Natural killer cell (primary cell): ENCODE measurements around the gene ABCA10. TPM values are rescaled to one million over a fixed set of nuclear protein-coding genes. Genes with fewer than 3 reads are reported as not detected.

Source experiments
- ATAC-seq, 3 donors: fragments of 150-1000 bp in 2 of 3; fragments of 200-7000 bp in 1 of 3; cut with Tn5 transposase; 1 replicate in 1 of 3; 2 replicates in 2 of 3; pipeline ENCODE4 v1.10.0; 2021; ENCODE audit warnings: mild to moderate bottlenecking in 2 of 3, moderate library complexity in 2 of 3
- DNase-seq, 2 donors: peaks; one replicate each; pipeline versions ENCODE4 v3.0.0 to v3.0.0-alpha.2; 2013 to 2021; ENCODE audit warnings: mixed read lengths in 1 of 2
- H3K27ac ChIP-seq: one replicate; pipeline ENCODE4 v1.5.1; 2013; ENCODE audit warnings: mild to moderate bottlenecking, low read length
- H3K27me3 ChIP-seq: one replicate; pipeline ENCODE4 v1.6.1; 2013; ENCODE audit warnings: low read length; ENCODE audit not compliant: control insufficient read depth, insufficient read depth
- H3K36me3 ChIP-seq: one replicate; pipeline ENCODE4 v1.6.1; 2013; ENCODE audit warnings: low read length; ENCODE audit not compliant: control insufficient read depth, insufficient read depth
- H3K4me1 ChIP-seq: one replicate; pipeline ENCODE4 v1.6.1; 2013; ENCODE audit warnings: low read length; ENCODE audit not compliant: control insufficient read depth, insufficient read depth
- H3K4me3 ChIP-seq: one replicate; pipeline ENCODE4 v1.5.1; 2013; ENCODE audit warnings: low read length
- H3K9me3 ChIP-seq: one replicate; pipeline ENCODE4 v1.6.1; 2013; ENCODE audit warnings: low read length; ENCODE audit not compliant: control insufficient read depth, insufficient read depth
- H3K27ac Mint-ChIP-seq, 2 donors: one replicate each; pipeline ENCODE4 v1.8.0; 2022; ENCODE audit warnings: mild to moderate bottlenecking in 2 of 2, mixed read lengths in 2 of 2, moderate library complexity in 1 of 2
- H3K27me3 Mint-ChIP-seq, 2 donors: one replicate each; pipeline ENCODE4 v1.8.0; 2022; ENCODE audit warnings: low read depth in 2 of 2, mixed read lengths in 2 of 2
- H3K36me3 Mint-ChIP-seq: one replicate; pipeline ENCODE4 v1.8.0; 2022; ENCODE audit warnings: mixed read lengths
- H3K4me1 Mint-ChIP-seq, 2 donors: one replicate each; pipeline ENCODE4 v1.8.0; 2022; ENCODE audit warnings: mixed read lengths in 2 of 2
- H3K4me3 Mint-ChIP-seq: one replicate; pipeline ENCODE4 v1.8.0; 2022; ENCODE audit warnings: mild to moderate bottlenecking, moderate library complexity, mixed read lengths
- H3K9me3 Mint-ChIP-seq, 2 donors: one replicate each; pipeline ENCODE4 v1.8.0; 2022; ENCODE audit warnings: mixed read lengths in 2 of 2
- CTCF ChIP-seq: fragments of 200-600 bp; IDR thresholded peaks from one replicate; pipeline ENCODE4 v1.8.0; 2022; ENCODE audit warnings: antibody characterized with exemption
- WGBS: methylation state at CpG from one replicate; pipeline ENCODE4 v1.1.7; 2013; ENCODE audit warnings: missing lambda C conversion rate; ENCODE audit not compliant: insufficient coverage; 5-methylcytosine and 5-hydroxymethylcytosine counted together
- intact Hi-C: fragments of 100-400 bp; cut with micrococcal nuclease; formaldehyde crosslinking; loops from one replicate; pipeline ENCODE4 v1.14.2; 2022
- total RNA-seq, 4 donors: library from RNA; stranded (reverse); fragments of 120-200 nt in 1 of 4; gene quantifications; one replicate each; pipeline versions ENCODE4 v1.2.3 to v1.2.4, GENCODE V29; 2013 to 2022

The ABCA10 gene
- total RNA-seq, 3 donors from 2014 or later (not counting 1 experiment from before 2014, with no cell fraction given): 2.3 to 3.4 (median 2.7) TPM

- 100% methylated on average over 3 of the region's 3 CpGs for WGBS
- no peak for DNase-seq
- Histone ChIP-seq H3K4me1 (no peaks in the 10 kb centered on the region), H3K4me3 (no peak overlapping the region), H3K27me3 (no peaks in the 10 kb centered on the region), H3K9me3 (peaks cover 6% of the 10 kb centered on the region), H3K27ac (no peak overlapping the region), H3K36me3 (no peaks in the 10 kb centered on the region)
- H3K4me3 Mint-ChIP-seq: no peak overlapping the region
- H3K27ac Mint-ChIP-seq: no peak overlapping the region
- no peaks in the 10 kb centered on the region for H3K27me3 Mint-ChIP-seq
- peaks cover 11% of the 10 kb centered on the region for H3K36me3 Mint-ChIP-seq
- peaks cover 0 to 4% of the 10 kb centered on the region in 2 donors for H3K4me1 Mint-ChIP-seq
- TF ChIP-seq CTCF: no peak
- H3K9me3 Mint-ChIP-seq: peaks cover 0 to 9% of the 10 kb centered on the region in 2 donors
- intact Hi-C loops: loop anchor here (5.0 kb wide), 1 partner anchor 705 kb away; no protein-coding TSS in a partner anchor
- ATAC-seq: no peak
Measured at GRCh38 chr17:69236946-69237345, 8.3 kb upstream of the ABCA10 start.

- TF ChIP-seq CTCF: no peak
- Histone ChIP-seq H3K27me3 (no peaks in the 10 kb centered on the region), H3K4me1 (no peaks in the 10 kb centered on the region), H3K4me3 (no peak overlapping the region), H3K27ac (no peak overlapping the region), H3K36me3 (no peaks in the 10 kb centered on the region), H3K9me3 (peaks cover 6% of the 10 kb centered on the region)
- intact Hi-C loops: loop anchor here (5.0 kb wide), 1 partner anchor 704 kb away; no protein-coding TSS in a partner anchor
- Mint-ChIP-seq H3K4me3 (no peak overlapping the region), H3K27me3 (no peaks in the 10 kb centered on the region), H3K27ac (no peak overlapping the region), H3K4me1 (peaks cover 0 to 4% of the 10 kb centered on the region in 2 donors), H3K36me3 (peaks cover 11% of the 10 kb centered on the region), H3K9me3 (peaks cover 0 to 11% of the 10 kb centered on the region in 2 donors)
- ATAC-seq (no peak), DNase-seq (no peak)
- no CpG with 5 or more reads among the region's 2 CpGs for WGBS
Measured at GRCh38 chr17:69236464-69236863, 7.8 kb upstream of the ABCA10 start.

- H3K4me1 Mint-ChIP-seq: peaks cover 0 to 4% of the 10 kb centered on the region in 2 donors
- Histone ChIP-seq H3K4me3 (no peak overlapping the region), H3K27me3 (no peaks in the 10 kb centered on the region), H3K27ac (no peak overlapping the region), H3K9me3 (peaks cover 6% of the 10 kb centered on the region), H3K36me3 (no peaks in the 10 kb centered on the region), H3K4me1 (no peaks in the 10 kb centered on the region)
- DNase-seq: peak; percentile 53 to 73
- no peaks in the 10 kb centered on the region for H3K27me3 Mint-ChIP-seq
- intact Hi-C loops: loop anchor here (1.0 to 5.0 kb wide), 2 partner anchors 458 to 703 kb away; no protein-coding TSS in a partner anchor
- H3K4me3 Mint-ChIP-seq: no peak overlapping the region
- H3K36me3 Mint-ChIP-seq: peaks cover 11% of the 10 kb centered on the region
- TF ChIP-seq CTCF: peak; percentile 81
- WGBS: 0% methylated on average over 1 of the region's 1 CpG
- no peak overlapping the region for H3K27ac Mint-ChIP-seq
- H3K9me3 Mint-ChIP-seq: peaks cover 0 to 11% of the 10 kb centered on the region in 2 donors
- ATAC-seq: peak; percentile 72 to 86 (median 80)
Measured at GRCh38 chr17:69235338-69236058, 6.9 kb upstream of the ABCA10 start.
